ENCODE results near the gene KCNC1.

DNA sequence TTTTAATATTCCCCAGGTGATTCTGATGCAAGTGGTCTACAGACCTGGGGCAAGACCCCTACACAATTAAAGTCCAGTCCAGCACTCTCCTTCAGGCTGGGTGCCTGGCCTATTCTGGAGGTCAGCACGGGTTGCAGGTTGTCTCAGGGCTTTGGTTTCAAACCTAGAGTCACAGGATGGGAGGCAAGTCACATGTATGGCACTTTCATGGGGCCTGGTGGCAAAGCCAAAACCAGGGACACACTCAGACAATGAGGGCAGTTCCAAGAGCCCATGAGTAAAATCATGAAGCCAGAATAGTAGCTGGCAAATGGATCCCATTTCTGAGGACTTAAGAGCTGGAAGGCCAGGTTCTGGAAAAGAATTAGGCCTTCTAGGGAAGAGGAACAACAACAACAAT lies 96.6 kb downstream of the KCNC1 start:
- TF ChIP-seq, protein P1, sequence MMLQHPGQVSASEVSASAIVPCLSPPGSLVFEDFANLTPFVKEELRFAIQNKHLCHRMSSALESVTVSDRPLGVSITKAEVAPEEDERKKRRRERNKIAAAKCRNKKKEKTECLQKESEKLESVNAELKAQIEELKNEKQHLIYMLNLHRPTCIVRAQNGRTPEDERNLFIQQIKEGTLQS (IDR thresholded peaks at IDR 0.05) = no peak
- TF ChIP-seq, protein P1 (CRISPR knock-in tag; conservative IDR thresholded peaks at IDR 0.05) = no peak
- TF ChIP-seq, protein P2, sequence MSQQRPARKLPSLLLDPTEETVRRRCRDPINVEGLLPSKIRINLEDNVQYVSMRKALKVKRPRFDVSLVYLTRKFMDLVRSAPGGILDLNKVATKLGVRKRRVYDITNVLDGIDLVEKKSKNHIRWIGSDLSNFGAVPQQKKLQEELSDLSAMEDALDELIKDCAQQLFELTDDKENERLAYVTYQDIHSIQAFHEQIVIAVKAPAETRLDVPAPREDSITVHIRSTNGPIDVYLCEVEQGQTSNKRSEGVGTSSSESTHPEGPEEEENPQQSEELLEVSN (IDR thresholded peaks at IDR 0.05; ENCODE audit: borderline replicate concordance in 1 of 2, extremely low read depth in 1 of 2, insufficient read depth in 1 of 2, insufficient read length in 1 of 2, low read depth in 1 of 2, low read length in 1 of 2, poor library complexity in 1 of 2, severe bottlenecking in 1 of 2) = no peak
- no peak for TF ChIP-seq SMC3 (conservative IDR thresholded peaks at IDR 0.05; ENCODE audit: insufficient read depth, low read depth, low read length)
- TF ChIP-seq, protein P3, sequence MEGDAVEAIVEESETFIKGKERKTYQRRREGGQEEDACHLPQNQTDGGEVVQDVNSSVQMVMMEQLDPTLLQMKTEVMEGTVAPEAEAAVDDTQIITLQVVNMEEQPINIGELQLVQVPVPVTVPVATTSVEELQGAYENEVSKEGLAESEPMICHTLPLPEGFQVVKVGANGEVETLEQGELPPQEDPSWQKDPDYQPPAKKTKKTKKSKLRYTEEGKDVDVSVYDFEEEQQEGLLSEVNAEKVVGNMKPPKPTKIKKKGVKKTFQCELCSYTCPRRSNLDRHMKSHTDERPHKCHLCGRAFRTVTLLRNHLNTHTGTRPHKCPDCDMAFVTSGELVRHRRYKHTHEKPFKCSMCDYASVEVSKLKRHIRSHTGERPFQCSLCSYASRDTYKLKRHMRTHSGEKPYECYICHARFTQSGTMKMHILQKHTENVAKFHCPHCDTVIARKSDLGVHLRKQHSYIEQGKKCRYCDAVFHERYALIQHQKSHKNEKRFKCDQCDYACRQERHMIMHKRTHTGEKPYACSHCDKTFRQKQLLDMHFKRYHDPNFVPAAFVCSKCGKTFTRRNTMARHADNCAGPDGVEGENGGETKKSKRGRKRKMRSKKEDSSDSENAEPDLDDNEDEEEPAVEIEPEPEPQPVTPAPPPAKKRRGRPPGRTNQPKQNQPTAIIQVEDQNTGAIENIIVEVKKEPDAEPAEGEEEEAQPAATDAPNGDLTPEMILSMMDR (IDR thresholded peaks at IDR 0.05 in 2 of 3, conservative IDR thresholded peaks at IDR 0.05 in 1 of 3; ENCODE audit: insufficient read depth in 2 of 3, low read depth in 1 of 3, low read length in 3 of 3) = no peak
- TF ChIP-seq POLR2B (IDR thresholded peaks at IDR 0.05; ENCODE audit: low read depth, partially characterized antibody) = no peak
- TF ChIP-seq FOXA1 (IDR thresholded peaks at IDR 0.05; ENCODE audit: borderline replicate concordance) = no peak
- no peak for TF ChIP-seq EGR1 (conservative IDR thresholded peaks at IDR 0.05)
- TF ChIP-seq, protein P4, sequence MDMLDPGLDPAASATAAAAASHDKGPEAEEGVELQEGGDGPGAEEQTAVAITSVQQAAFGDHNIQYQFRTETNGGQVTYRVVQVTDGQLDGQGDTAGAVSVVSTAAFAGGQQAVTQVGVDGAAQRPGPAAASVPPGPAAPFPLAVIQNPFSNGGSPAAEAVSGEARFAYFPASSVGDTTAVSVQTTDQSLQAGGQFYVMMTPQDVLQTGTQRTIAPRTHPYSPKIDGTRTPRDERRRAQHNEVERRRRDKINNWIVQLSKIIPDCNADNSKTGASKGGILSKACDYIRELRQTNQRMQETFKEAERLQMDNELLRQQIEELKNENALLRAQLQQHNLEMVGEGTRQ (CRISPR knock-in tag; IDR thresholded peaks at IDR 0.05) = no peak
- no peak for TF ChIP-seq MAFF (IDR thresholded peaks at IDR 0.05; ENCODE audit: low read length)
- TF ChIP-seq PCBP2 (IDR thresholded peaks at IDR 0.05; ENCODE audit: low read depth, low read length, poor library complexity, severe bottlenecking) = no peak
- TF ChIP-seq, protein P5, sequence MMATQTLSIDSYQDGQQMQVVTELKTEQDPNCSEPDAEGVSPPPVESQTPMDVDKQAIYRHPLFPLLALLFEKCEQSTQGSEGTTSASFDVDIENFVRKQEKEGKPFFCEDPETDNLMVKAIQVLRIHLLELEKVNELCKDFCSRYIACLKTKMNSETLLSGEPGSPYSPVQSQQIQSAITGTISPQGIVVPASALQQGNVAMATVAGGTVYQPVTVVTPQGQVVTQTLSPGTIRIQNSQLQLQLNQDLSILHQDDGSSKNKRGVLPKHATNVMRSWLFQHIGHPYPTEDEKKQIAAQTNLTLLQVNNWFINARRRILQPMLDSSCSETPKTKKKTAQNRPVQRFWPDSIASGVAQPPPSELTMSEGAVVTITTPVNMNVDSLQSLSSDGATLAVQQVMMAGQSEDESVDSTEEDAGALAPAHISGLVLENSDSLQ (IDR thresholded peaks at IDR 0.05) = no peak
- TF ChIP-seq CC2D1A (IDR thresholded peaks at IDR 0.05) = no peak

Data from K562 (cell line).